ENCODE results near the gene GRB2. TPM values are rescaled to one million over a fixed set of nuclear protein-coding genes. Genes with fewer than 3 reads are reported as not detected.

Gene GRB2
- total and polyA plus RNA-seq, 4 donors: 51.0 to 198 (median 114) TPM

GRCh38 chr17:75392559-75392958 lies 12.9 kb downstream of the GRB2 start:
- ATAC-seq (ENCODE audit: insufficient read depth, low FRiP score) (no peak), DNase-seq (no peak)
- 50 to 68% methylated on average over 3 of the region's 3 CpGs for WGBS, 2 donors
- no peak overlapping the region for H3K4me3 ChIP-seq
- H3K27me3 ChIP-seq (ENCODE audit: control insufficient read depth in 3 of 3, insufficient read depth in 3 of 3, low read length in 2 of 3): no peaks in the 10 kb centered on the region
- H3K9ac ChIP-seq (ENCODE audit: insufficient read depth in 1 of 2, low read length in 2 of 2): peak overlapping the region; percentile 16 to 17
- H3K9me3 ChIP-seq (ENCODE audit: control insufficient read depth in 4 of 4, insufficient read depth in 3 of 4, low read length in 3 of 4): no peaks in the 10 kb centered on the region
- peaks cover 0 to 7% (median under 1%) of the 10 kb centered on the region in 4 donors for H3K36me3 ChIP-seq (ENCODE audit: control insufficient read depth in 4 of 4, insufficient read depth in 4 of 4, low read length in 4 of 4)
- no peak overlapping the region for H3K27ac ChIP-seq (ENCODE audit: low read depth in 1 of 2, low read length in 1 of 2)
- peaks cover 8 to 37% (median 17%) of the 10 kb centered on the region in 5 donors for H3K4me1 ChIP-seq (ENCODE audit: control insufficient read depth in 5 of 5, insufficient read depth in 5 of 5, low read length in 5 of 5)
- no peak for TF ChIP-seq CTCF (IDR thresholded peaks at IDR 0.05; ENCODE audit: control extremely low read depth, extremely low read depth)

- Histone ChIP-seq H3K9ac (ENCODE audit: insufficient read depth in 1 of 2, low read length in 2 of 2) (no peak overlapping the region), H3K36me3 (ENCODE audit: control insufficient read depth in 4 of 4, insufficient read depth in 4 of 4, low read length in 4 of 4) (peaks cover 0 to 10% (median under 1%) of the 10 kb centered on the region in 4 donors), H3K9me3 (ENCODE audit: control insufficient read depth in 4 of 4, insufficient read depth in 3 of 4, low read length in 3 of 4) (no peaks in the 10 kb centered on the region), H3K4me1 (ENCODE audit: control insufficient read depth in 5 of 5, insufficient read depth in 5 of 5, low read length in 5 of 5) (peaks cover 8 to 37% (median 17%) of the 10 kb centered on the region in 5 donors), H3K27me3 (ENCODE audit: control insufficient read depth in 3 of 3, insufficient read depth in 3 of 3, low read length in 2 of 3) (no peaks in the 10 kb centered on the region), H3K4me3 (no peak overlapping the region), H3K27ac (ENCODE audit: low read depth in 1 of 2, low read length in 1 of 2) (no peak overlapping the region)
- no peak for TF ChIP-seq CTCF (IDR thresholded peaks at IDR 0.05; ENCODE audit: control extremely low read depth, extremely low read depth)
- ATAC-seq (ENCODE audit: insufficient read depth, low FRiP score) (no peak), DNase-seq (no peak)
- WGBS, 2 donors: 43 to 71% methylated on average over 3 of the region's 3 CpGs
These were observed 14.5 kb downstream of the GRB2 start for GRCh38 chr17:75390982-75391381.

- Histone ChIP-seq H3K27me3 (ENCODE audit: control insufficient read depth in 3 of 3, insufficient read depth in 3 of 3, low read length in 2 of 3) (no peaks in the 10 kb centered on the region), H3K27ac (ENCODE audit: low read depth in 1 of 2, low read length in 1 of 2) (peak overlapping the region in 1 of 2 donors; percentile 31), H3K9ac (ENCODE audit: insufficient read depth in 1 of 2, low read length in 2 of 2) (no peak overlapping the region), H3K9me3 (ENCODE audit: control insufficient read depth in 4 of 4, insufficient read depth in 3 of 4, low read length in 3 of 4) (no peaks in the 10 kb centered on the region), H3K36me3 (ENCODE audit: control insufficient read depth in 4 of 4, insufficient read depth in 4 of 4, low read length in 4 of 4) (peaks cover 0 to 10% (median 2%) of the 10 kb centered on the region in 4 donors), H3K4me3 (no peak overlapping the region), H3K4me1 (ENCODE audit: control insufficient read depth in 5 of 5, insufficient read depth in 5 of 5, low read length in 5 of 5) (peaks cover 3 to 23% (median 8%) of the 10 kb centered on the region in 5 donors)
- TF ChIP-seq CTCF (IDR thresholded peaks at IDR 0.05; ENCODE audit: control extremely low read depth, extremely low read depth): no peak
- no peak for ATAC-seq (ENCODE audit: insufficient read depth, low FRiP score)
- no peak for DNase-seq
- WGBS, 2 donors: 54 to 88% methylated on average over 3 of the region's 3 CpGs
These were observed 16.9 kb downstream of the GRB2 start for GRCh38 chr17:75388476-75389030.

- H3K36me3 ChIP-seq (ENCODE audit: control insufficient read depth in 4 of 4, insufficient read depth in 4 of 4, low read length in 4 of 4): peaks cover 0 to 10% (median 3%) of the 10 kb centered on the region in 4 donors
- H3K27ac ChIP-seq (ENCODE audit: low read depth in 1 of 2, low read length in 1 of 2): no peak overlapping the region
- no peak overlapping the region for H3K4me3 ChIP-seq
- no peak for TF ChIP-seq CTCF (IDR thresholded peaks at IDR 0.05; ENCODE audit: control extremely low read depth, extremely low read depth)
- 86% methylated on average over 3 of the region's 3 CpGs for WGBS, 2 donors
- no peak overlapping the region for H3K9ac ChIP-seq (ENCODE audit: insufficient read depth in 1 of 2, low read length in 2 of 2)
- DNase-seq: no peak
- no peaks in the 10 kb centered on the region for H3K27me3 ChIP-seq (ENCODE audit: control insufficient read depth in 3 of 3, insufficient read depth in 3 of 3, low read length in 2 of 3)
- no peaks in the 10 kb centered on the region for H3K9me3 ChIP-seq (ENCODE audit: control insufficient read depth in 4 of 4, insufficient read depth in 3 of 4, low read length in 3 of 4)
- peaks cover 0 to 19% (median 8%) of the 10 kb centered on the region in 5 donors for H3K4me1 ChIP-seq (ENCODE audit: control insufficient read depth in 5 of 5, insufficient read depth in 5 of 5, low read length in 5 of 5)
- no peak for ATAC-seq (ENCODE audit: insufficient read depth, low FRiP score)
These were observed 17.7 kb downstream of the GRB2 start for GRCh38 chr17:75387771-75388170.

Measured in lung (tissue), 12 donors.